ENCODE measurements around the gene TMTC4.
"Not testable (repeated sequence)": the region's sequence is repeated elsewhere in the genome, so short reads cannot be mapped to it uniquely, and the experiment has no call there.

Gene TMTC4

DNA sequence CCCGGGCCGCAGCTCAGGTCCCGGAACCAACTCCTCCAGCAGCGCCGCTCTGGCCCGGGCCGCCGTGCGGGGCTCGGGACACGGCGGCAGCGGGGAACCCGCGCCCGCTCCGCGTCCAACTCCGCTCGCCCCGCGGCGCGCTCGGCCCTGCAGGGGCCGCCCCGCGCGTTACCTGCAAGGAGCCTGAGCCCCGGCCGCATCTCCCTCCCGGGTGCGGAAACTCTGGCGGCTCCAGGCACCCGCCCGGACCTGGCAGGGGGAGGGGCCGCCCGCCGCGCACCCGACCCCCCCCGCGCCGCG lies at the start of gene TMTC4:
Gene TMTC4 (minus strand): TSS at position 224 of the 300 bp plus-strand sequence. CDS start 4,433 bp downstream, outside the sequence.
- no peak for DNase-seq

DNA sequence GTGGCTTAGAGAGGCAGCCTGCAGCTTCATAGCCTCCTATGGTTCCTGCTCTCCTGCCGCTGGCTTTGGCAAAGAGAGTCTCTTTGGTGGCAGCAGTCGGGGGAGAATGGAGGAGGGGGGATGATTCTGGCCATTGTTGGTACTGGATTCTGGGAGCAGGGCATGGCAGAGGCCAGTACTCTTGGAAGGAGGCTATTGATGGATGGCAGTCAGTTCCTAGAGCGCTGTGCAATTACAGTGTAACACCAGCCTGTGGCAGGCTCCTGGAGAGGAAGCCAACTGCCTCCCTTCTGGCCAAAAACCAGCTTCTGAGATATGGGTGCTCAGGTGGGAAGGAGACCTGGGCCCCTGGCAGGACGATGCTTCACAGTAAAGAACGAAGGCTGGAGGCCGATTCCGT lies 47.9 kb upstream of the TMTC4 start:
- DNase-seq, result no peak

DNA sequence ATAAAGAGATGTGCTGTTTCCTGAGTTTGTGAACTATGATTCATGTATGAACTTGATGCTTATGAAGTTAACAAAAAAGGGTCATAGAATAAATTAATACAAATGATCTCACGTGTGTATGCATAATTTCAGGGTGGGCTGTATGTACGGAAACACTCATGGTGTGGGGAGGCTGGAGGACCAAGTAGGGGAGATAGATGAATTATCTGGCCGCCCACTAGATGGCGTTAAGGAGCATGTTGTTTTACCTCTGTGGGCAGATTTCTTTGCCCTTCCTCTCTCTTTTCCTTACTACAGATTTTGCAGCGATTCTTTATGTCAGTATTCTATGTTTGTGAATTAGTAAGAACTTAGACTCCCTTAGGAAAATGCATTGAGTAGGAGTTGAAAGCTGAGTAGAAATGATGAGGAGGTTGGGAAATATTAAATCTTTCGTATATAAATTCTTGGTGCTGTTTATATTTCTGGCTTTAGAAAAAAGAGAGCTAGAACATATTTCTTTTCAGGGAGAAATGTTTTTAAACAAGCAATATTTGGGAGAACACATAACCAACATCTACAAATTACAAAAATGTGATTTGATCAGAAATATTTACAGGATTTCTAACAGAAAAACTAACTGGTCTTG lies 47.4 kb upstream of the TMTC4 start:
- DNase-seq, result peak; percentile 70 to 72

- DNase-seq, result no peak
These were observed 41.0 kb upstream of the TMTC4 start for GRCh38 chr13:100715604-100716003.

GRCh38 chr13:100714478-100714877 lies 39.9 kb upstream of the TMTC4 start:
- no peak for DNase-seq

GRCh38 chr13:100710176-100710575 lies 35.6 kb upstream of the TMTC4 start:
- no peak for DNase-seq

DNA sequence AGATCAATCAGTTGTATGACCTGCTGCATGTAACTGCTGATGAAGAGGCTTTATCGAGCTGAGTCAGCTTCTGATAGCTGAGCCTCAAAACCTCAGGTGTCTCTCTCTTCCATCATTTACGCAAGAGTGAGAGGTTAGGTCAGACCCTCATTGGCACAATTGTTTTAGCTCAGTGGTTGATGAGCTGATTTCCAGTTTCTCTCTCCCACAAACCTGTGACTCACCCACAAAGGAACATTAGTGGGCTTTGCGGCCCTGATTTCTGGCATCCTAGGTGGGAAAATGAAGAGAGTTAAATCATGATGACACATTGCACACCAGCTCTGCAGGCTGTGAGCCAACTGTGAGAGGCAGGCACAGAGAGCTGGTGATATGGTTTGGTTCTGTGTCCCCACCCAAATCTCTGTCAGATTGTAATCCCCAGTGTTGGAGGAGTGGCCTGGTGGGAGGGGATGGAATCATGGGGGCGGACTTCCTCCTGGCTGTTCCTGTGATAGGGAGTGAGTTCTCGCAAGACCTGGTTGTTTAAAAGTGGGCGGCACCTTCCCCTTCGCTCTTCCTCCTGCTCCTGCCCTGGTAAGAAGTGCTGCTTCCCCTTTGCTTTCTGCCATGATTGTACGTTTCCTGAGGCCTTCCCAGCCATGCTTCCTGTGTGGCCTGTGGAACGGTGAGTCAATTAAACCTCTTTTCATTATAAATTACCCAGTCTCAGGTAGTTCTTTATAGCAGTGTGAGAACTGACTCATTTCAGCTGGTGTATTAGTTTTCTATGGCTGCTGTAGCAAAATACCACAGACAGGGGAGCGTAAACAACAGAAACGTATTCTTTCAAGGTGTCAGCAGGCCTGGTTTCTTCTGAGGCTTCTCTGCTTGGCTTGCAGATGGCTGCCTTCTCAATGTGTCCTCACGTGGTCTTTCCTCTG lies 33.5 kb upstream of the TMTC4 start:
- no peak for DNase-seq

DNA sequence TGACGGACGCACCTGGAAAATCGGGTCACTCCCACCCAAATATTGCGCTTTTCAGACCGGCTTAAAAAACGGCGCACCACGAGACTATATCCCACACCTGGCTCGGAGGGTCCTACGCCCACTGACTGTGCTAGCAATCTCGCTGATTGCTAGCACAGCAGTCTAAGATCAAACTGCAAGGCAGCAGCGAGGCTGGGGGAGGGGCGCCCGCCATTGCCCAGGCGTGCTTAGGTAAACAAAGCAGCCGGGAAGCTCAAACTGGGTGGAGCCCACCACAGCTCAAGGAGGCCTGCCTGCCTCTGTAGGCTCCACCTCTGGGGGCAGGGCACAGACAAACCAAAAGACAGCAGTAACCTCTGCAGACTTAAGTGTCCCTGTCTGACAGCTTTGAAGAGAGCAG lies 23.7 kb upstream of the TMTC4 start:
- not testable (repeated sequence) for DNase-seq

DNA sequence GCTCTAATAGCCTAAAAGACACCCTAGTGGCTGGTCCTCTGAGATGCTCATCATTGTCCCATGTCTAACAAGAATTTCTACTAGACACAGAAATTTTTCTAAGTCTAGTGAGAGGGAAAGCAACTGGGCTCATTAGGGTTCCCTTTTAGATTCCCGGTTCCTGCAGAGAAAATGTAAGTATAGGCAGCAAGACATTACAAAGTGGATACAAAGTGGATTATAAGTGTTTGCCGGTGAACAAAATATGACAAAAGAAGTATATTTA lies 20.8 kb upstream of the TMTC4 start:
- DNase-seq, result no peak

DNA sequence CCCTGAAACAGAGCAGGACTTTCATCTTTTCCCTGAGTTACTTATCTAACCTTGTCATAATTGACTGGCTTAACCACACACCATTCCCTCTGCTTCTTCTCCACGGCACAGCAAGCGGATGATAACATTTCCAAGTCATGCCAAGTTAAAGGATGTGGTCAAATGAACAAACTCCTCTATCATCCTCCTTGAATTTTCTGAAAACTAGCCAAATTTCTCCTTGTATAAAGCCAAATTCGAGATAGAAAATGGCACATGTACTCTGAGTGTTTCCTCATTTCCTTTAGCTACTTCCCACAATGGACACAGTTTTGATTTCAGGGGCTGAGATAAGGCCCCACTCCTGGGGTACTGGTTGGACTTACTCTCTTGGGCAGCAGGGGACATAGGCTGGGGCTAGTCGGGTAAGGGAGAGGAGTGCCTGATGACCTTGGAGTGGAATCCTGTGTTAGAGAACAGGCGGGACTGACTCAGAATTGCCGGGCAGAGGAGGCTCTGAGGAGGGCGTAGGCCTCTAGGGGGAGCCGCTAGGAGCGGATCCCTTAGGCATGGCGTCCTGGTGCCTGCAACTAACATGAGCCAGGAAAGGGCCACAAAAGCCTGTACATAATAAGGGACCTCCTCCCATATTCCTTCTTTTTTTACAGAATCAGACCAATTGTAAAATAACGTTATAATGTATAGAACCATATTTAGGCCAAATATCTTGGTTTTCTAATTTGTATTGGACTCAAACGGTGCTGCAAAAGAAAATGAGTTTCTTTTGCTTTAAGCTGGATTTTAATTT lies 20.3 kb upstream of the TMTC4 start:
- DNase-seq, result no peak

GRCh38 chr13:100689191-100689590 lies 14.6 kb upstream of the TMTC4 start:
- DNase-seq, result no peak

DNA sequence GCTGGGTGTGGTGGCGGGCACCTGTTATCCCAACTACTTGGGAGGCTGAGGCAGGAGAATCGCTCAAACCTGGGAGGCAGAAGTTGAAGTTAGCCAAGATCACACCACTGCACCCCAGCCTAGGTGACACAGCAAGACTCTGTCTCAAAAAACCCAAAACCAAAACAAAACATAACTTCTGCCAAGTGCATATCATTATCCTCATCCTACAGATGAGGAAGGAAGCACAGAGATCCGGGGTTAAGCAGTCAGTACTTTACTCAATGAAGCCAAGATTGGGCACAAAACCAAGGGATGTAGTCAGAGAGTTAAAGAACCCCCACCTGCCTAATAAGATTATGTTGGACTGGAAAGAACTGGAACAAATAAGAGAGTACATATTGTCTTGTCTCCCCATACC lies 5.5 kb upstream of the TMTC4 start:
- peak; percentile 38 to 62 for DNase-seq

GRCh38 chr13:100677128-100677527 lies 2.5 kb upstream of the TMTC4 start:
- DNase-seq, result not testable (repeated sequence)

DNA sequence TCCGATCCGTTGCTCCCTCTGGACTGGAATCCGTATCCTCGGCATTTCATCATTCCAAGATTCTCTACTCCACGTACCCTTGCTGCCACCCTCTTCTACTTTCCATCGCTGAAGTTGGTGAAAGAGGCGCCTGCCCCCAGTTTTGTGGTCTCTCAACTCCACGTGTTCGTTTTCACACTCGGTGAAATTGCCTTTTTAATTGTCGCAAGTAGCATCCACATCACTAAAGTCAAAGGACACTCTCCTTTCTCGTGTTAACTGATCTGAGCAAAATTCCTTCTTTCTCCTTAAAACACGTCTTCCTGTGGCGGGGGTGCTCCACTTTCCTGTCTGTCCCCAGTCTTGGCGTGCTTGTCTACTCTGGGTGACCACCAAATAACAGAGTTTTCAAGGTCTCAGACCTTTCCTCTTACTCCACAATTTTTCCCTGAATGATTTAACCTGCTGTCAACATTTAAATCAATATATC lies 1.1 kb upstream of the TMTC4 start:
- DNase-seq, result no peak

DNA sequence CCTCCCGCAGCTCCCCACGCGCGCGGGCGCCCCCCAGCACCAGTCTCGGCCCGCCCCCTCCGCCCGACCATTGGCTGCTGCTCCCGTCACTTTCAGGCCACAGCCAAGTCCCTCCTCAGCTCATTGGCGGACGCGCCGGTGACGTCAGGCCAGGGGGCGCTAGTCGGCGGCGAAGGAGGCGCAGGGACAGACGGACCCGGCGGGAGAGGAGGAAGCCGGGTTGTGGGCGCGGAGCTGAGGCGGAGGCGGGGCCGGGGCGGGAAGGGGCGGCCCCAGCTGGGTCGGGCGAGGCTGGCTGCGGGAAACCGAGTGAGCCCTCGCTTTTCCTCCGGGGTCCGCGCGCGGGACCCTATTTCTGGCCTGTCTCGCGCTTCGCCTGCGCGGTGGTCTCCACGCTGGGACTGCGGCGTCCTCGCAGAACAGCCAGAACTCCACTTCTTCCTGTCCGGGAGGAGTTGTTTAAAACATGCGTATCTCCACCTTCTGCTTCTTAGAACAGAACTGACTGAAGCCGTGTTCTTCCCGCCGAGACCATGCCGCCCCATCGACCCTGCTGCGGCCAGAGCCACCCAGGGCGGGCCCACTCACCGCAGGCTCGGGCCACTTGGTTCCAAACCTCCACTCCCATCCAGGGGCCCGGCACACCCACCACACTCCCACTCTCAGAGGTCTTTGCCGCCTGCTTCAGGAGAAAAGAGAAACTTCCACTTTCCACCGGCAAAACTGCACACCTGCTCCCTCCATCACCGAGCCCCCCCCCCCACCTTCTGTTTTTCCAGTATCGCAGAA lies 471 bp upstream of the TMTC4 start:
- DNase-seq, result peak; percentile 94 to 95

GRCh38 chr13:100673713-100674571 lies 653 bp downstream of the TMTC4 start:
- DNase-seq, result peak; percentile 55 to 79

- DNase-seq, result no peak
These were observed 1.3 kb downstream of the TMTC4 start for GRCh38 chr13:100673376-100673712.

- no peak for DNase-seq
These were observed 3.0 kb downstream of the TMTC4 start for GRCh38 chr13:100671389-100672182.

DNA sequence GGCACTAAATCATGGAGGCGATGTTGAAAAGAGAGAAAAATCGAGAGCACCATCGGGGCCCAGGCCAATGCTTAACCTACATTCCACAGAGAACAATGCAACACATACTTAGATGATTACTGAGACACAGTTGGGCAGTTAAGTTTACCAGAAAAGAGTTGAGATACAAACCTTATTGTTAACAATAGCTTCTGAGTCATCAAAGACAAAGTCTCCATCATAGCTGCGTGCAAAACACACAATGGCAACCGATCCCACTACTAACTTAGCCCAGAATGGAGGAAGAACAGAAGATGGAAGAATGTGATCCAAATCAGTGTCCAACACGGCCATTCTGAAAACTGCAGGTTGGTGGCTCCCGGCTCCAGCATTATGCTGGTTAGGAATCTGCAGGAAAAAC lies 6.2 kb downstream of the TMTC4 start:
- no peak for DNase-seq

- DNase-seq, result no peak
These were observed 6.7 kb downstream of the TMTC4 start for GRCh38 chr13:100667894-100668293.

- no peak for DNase-seq
These were observed 8.5 kb downstream of the TMTC4 start for GRCh38 chr13:100666124-100666523.
